ENCODE measurements around the gene AGO4. TPM values are rescaled to one million over a fixed set of nuclear protein-coding genes. Genes with fewer than 3 reads are reported as not detected.
"Not testable (repeated sequence)": the region's sequence is repeated elsewhere in the genome, so short reads cannot be mapped to it uniquely, and the experiment has no call there.

Gene AGO4
- total RNA-seq, 1 donor from 2014 or later: 19.0 TPM

DNA sequence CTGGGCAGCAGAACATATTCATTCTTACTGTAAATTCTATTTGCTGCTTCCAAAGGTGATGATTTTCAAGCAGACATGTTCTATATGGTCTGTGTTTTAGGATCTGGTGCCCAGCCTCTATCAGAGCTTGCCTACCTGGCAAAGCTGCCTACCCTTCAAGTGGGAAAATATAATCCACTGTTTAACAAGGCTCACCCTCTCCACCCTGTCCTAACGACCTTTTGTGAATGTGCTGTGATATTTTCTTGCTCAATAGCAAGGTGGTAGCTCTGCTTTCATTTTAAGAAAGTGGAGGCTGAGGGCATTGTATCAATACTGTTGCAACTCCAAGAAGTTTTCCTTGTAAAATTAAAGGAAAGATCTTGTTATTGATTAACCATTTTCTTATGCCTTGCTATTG is 49.1 kb downstream of the AGO4 start:
- intact Hi-C loops (cut with micrococcal nuclease): no loop called here
- ATAC-seq (no peak), DNase-seq (no peak)

DNA sequence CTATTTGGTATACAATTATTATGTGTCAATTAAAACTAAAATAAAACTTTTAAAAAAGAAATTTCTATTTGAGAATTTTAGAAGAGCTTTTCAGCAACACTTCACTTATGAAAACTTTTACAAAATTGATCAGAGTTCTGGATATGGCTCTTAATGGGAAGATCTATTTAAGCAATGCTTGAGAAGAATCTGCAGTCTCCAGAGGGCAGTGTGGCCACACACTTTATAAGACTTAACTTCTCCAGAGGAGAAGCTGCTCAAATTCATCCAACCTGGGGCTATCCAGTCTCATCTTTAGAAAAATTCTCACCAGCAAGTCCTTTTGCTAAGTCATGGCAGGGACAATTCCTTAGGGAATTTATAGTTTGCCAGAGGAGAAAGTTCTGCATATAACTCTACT is 50.0 kb downstream of the AGO4 start:
- intact Hi-C loops (cut with micrococcal nuclease): no loop called here
- no peak for DNase-seq
- peak; percentile 44 for ATAC-seq

DNA sequence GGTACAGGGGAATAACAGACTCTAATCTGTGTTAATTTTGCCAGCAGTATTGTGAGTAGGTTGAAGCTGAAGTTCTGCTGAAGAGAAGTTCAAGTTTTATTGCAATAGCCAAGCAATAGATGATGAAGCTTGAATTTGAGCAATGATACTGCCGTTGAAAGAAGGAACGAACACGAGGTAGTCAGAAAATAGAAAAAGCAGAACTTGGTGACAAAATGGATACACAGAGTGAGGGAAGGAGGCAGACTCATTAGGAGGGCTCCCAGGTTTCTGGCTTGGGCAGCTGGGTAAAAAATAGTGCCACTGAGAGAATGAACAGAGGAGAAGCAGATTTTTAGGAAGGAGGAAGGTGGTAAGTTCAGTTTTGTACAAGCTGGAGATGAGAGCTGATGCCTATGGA is 52.9 kb downstream of the AGO4 start:
- intact Hi-C loops (cut with micrococcal nuclease): no loop called here
- ATAC-seq (peak; percentile 19), DNase-seq (no peak)

DNA sequence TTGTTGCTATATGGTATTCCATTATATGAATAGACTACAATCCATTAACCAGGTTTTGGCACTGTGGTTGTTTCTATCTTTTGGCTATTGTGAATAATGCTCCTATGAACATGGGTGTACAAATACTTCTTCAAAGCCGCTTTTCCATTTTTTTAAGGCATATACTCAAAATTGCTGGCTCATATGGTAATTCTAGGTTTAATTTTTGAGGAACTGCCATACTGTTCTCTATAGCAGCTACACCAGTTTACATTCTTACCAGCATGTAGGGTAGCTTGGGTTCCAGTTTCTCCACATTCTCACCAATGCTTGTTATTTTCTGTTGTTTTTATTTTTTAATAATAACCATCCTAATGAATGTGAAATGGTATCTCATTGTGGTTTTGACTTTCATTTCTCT is 55.3 kb downstream of the AGO4 start:
- intact Hi-C loops (cut with micrococcal nuclease): no loop called here
- ATAC-seq: no peak
- DNase-seq: no peak

GRCh38 chr1:35863881-35864625 is 56.2 kb downstream of the AGO4 start:
- ATAC-seq (no peak), DNase-seq (no peak)
- intact Hi-C loops (cut with micrococcal nuclease): no loop called here

DNA sequence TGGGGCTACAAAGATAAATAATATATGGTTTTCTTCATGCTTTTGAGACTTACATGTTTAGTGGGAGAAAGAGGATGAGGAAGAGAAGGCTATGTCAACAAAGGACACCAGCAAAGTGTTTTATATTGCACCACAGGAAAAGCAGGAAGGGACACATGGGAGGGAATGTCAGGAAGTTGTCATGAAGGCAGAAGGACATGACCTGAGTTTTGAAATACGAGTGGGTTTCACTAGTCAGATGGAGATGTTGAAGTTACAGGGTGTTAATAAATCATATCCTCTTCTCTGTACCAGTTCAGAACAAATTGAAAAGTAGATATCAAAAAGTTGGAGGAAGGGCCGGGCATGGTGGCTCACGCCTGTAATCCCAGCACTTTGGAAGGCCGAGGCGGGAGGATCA is 57.0 kb downstream of the AGO4 start:
- ATAC-seq: no peak
- intact Hi-C loops (cut with micrococcal nuclease): no loop called here
- DNase-seq: no peak

DNA sequence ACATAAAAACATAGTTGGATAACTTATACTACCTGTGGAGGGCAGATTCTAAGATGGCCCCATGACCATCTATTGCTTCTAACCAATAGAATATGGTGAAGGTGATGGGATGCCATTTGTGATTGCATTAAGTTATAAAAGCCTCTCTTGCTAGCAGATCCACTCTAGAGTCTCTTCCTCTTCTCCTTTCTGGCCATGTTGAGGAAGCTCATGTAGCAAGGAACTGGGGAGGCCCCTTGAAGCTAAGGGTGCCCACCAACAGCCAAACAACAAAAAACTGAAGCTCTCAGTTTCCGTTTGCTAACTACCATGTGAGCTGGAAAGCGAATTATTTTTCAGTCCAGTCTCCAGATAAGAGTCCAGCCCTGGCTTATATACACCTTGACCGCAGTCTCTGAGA is 59.2 kb downstream of the AGO4 start:
- ATAC-seq: no peak
- intact Hi-C loops (cut with micrococcal nuclease): no loop called here
- DNase-seq: no peak

DNA sequence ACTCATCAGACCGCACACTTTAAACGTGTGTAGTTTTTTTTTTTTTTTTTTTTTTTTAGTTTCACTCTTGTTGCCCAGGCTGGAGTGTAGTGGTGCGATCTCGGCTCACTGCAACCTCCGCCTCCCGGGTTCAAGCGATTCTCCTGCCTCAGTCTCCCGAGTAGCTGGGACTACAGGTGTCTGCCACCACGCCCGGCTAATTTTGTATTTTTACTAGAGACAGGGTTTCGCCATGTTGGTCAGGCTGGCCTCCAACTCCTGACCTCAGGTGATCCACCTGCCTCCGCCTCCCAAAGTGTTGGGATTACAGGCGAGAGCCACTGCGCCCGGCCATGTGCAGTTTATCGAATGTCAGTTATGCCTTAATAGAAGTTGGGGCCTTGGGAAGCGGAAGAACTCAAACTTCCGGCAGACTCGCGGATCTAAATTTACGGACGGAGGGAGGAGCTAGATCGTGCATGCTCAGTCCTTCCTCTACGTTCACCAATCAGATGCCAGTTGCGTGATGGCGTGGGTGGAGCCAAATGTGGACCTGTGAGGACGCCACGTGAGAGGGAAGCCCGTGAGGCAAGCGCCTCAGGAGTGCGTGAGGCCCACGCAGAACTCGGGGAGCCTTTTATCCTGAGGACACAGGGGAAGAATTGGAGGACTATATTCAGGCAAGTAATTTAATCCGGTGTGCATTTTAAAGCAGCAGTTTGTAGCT is 61.6 kb downstream of the AGO4 start:
- ATAC-seq; intact Hi-C loops (cut with micrococcal nuclease); DNase-seq: not testable (repeated sequence)

DNA sequence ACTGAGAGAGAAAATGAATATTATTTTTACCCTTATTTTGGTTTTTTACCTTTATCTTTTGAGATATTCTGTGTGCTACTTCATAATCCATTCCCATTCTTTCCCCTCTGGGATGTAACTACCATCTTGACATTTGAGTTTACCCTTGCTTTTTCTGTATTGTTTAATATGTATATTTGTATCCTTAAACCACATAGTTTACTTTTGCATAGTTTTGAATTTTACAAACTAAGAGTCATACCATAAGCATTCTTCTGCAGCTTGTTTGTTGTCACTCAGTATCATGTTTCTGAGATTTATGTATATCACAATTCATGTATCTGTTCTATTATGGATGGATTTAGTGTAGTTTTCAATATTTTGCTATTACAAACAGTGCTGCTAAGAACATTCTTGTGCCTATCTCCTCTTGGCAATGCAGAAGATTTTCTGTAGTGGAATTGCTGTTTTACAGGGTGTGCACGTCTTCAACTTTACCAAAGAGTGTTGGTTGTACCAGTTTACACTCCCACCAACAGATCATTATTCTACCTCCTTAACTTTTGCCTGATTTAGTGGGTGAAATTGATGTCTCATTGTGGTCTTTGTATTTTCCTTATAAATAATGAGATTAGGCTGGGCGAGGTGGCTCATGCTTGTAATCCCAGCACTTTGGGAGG is 63.0 kb downstream of the AGO4 start:
- no peak for DNase-seq
- no peak for ATAC-seq
- intact Hi-C loops (cut with micrococcal nuclease): no loop called here

GRCh38 chr1:35873243-35873750 is 65.5 kb downstream of the AGO4 start:
- no peak for ATAC-seq
- no peak for DNase-seq

DNA sequence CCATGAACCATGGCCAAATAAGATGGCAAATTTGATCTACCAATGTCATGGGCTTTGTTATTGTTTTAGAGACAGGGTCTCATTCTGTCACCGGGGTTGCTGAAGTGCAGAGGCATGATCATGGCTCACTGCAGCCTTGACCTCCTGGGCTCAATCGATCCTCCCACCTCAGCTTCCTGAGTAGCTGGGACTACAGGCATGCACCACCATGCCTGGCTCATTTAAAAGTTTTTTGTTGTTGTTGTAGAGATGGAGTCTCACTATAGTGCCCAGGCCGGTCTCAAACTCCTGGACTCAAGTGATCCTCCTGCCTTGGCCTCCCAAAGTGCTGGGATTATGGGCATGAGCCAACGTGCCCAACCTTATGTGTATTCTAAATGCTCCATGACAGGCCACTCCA is 66.3 kb downstream of the AGO4 start:
- DNase-seq; ATAC-seq; intact Hi-C loops (cut with micrococcal nuclease): not testable (repeated sequence)

More at GRCh38 chr1:35873243-35873750, 65.5 kb downstream of the AGO4 start:
- intact Hi-C loops (cut with micrococcal nuclease): no loop called here

DNA sequence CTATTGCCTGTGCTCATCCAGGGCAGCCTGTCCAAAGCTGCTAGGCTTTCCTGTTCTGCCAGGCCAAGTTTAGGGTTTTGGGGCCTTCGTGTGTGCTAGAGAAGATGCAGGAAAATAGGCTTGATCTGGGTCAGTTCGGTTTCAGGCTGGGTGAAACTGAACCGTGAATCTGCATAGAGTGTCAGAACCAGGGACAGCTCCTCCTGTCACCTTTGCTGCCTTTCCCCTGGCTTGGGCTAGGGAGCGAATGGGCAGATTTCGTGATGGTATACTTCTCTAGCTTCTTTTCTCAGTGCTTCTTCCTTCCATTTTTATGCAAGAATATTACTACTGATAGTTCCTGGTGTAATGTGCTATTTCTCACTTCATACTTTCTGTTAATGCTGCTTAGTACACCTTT is 69.2 kb downstream of the AGO4 start:
- intact Hi-C loops (cut with micrococcal nuclease): no loop called here
- DNase-seq (no peak), ATAC-seq (no peak)

DNA sequence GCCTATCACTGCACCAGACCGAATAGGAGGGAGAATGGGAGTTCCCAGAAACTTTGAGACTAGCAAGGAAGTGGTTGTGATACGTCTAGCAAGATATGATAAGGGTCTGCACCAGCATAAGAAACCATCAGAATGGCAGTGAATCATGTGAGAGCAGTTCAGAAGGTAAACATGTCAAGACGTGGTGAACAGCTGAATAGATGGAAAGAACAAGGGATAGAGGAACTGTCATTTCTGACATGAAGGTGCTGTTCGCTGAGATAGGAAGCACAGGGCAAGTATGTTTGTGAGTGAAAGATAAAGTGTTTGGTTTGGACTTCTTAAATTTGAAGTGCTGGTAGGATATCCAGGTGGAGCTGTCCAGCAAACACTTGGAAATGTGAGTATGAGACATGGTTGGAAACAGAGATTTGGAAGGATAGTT is 74.0 kb downstream of the AGO4 start:
- ATAC-seq (no peak), DNase-seq (no peak)
- intact Hi-C loops (cut with micrococcal nuclease): no loop called here

GRCh38 chr1:35882586-35882944 is 74.7 kb downstream of the AGO4 start:
- no peak for ATAC-seq
- DNase-seq: no peak
- intact Hi-C loops (cut with micrococcal nuclease): no loop called here

DNA sequence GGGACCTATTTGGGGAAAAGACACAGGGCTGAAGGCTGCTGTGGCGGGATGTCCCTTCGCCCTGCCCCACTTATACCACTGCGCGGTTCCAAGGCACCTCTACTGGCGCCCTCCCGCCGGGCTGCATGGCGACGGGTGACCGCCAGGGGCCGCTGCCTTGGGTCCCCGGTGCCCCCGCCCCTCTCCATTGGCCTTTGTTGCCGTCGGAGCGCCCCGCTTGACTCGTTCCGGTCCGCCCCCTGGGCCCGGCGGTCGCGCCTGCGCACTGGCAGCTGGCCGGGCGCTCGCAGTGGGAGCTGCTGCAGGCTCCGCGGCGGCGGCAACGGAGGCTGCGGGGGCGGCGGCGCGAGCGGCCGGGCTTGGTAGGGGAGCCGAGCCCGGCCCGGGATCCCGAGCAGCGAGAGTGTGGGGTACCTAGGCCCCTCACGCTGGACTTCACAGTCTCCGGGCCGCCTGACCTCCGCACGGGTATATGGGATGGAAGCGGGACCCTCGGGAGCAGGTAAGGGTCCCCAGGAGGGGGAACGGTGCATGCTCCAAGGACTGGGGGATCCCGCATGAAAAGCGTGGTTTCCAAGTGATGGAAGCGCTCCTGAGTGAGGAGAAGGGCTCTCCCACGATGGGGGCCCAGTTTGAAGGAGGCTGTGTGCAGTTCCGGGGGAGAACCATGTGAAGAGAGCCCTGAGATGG is 75.3 kb downstream of the AGO4 start, which contains the start of gene AGO1:
TSS of gene AGO1 (plus strand) at position 265 of the 690 bp plus-strand sequence. CDS start at position 478, 213 bp downstream.
- DNase-seq (peak; percentile 97), ATAC-seq (peak; percentile 99)
- intact Hi-C loops (cut with micrococcal nuclease): no loop called here

GRCh38 chr1:35883635-35884101 is 75.9 kb downstream of the AGO4 start:
- intact Hi-C loops (cut with micrococcal nuclease): no loop called here
- ATAC-seq: peak; percentile 60
- peak; percentile 66 for DNase-seq

- intact Hi-C loops (cut with micrococcal nuclease): no loop called here
- no peak for DNase-seq
- ATAC-seq: no peak
These were observed 77.1 kb downstream of the AGO4 start for GRCh38 chr1:35884934-35885333.

GRCh38 chr1:35885961-35886558 is 78.2 kb downstream of the AGO4 start:
- ATAC-seq: no peak

More at GRCh38 chr1:35885961-35886558, 78.2 kb downstream of the AGO4 start:
- no peak for DNase-seq
- intact Hi-C loops (cut with micrococcal nuclease): no loop called here

All from left ventricle myocardium superior (tissue), 1 donor.